Thyroid gland (tissue), 4 donors: ENCODE measurements around the gene OR10G8.

Source experiments
- POLR2A ChIP-seq, 2 donors: fragments of 450-650 bp; IDR thresholded peaks; one replicate each; pipeline ENCODE4 v1.6.1; 2017; ENCODE audit warnings: antibody characterized with exemption in 2 of 2, mild to moderate bottlenecking in 2 of 2, moderate library complexity in 1 of 2
- TF ChIP-seq, protein P1 (sequence below), 6 experiments: fragments of 200-600 bp in 3 of 6; fragments of 450-650 bp in 3 of 6; sonication (generic) in 3 of 6; IDR thresholded peaks; one replicate each; pipeline ENCODE4 v1.5.1; 2016 to 2019; ENCODE audit warnings: antibody characterized with exemption in 6 of 6, mild to moderate bottlenecking in 2 of 6, inconsistent platforms in 1 of 6, moderate library complexity in 1 of 6

DNA sequence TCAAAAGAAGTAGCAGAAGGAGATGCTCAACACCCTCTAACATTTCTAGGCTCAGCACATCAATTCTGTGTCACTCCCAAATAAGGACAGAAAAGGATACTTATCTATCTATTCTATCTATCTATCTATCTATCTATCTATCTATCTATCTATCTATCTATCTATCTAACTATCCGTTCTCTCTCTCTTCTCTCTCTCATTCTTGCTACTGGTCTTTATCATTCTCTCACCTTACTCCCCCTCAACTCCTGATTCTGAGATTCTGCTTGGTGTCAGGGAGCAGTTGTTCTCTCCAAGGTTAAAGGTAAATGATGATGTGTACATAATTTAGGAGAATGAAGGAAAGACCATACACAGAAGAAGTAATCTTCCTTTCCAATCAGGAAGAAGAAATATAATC is 31.5 kb upstream of the OR10G8 start, which contains the start of gene OR10G6:
- TF ChIP-seq, protein P1, sequence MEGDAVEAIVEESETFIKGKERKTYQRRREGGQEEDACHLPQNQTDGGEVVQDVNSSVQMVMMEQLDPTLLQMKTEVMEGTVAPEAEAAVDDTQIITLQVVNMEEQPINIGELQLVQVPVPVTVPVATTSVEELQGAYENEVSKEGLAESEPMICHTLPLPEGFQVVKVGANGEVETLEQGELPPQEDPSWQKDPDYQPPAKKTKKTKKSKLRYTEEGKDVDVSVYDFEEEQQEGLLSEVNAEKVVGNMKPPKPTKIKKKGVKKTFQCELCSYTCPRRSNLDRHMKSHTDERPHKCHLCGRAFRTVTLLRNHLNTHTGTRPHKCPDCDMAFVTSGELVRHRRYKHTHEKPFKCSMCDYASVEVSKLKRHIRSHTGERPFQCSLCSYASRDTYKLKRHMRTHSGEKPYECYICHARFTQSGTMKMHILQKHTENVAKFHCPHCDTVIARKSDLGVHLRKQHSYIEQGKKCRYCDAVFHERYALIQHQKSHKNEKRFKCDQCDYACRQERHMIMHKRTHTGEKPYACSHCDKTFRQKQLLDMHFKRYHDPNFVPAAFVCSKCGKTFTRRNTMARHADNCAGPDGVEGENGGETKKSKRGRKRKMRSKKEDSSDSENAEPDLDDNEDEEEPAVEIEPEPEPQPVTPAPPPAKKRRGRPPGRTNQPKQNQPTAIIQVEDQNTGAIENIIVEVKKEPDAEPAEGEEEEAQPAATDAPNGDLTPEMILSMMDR (IDR thresholded peaks at IDR 0.05) = no peak
- no peak for TF ChIP-seq POLR2A (IDR thresholded peaks at IDR 0.05)
